Stimulated activated naive CD4-positive, alpha-beta T cell (primary cell): ENCODE data around the gene CENPW.

Experiments used
- DNase-seq, 6 experiments: peaks; one replicate each; lab custom pipeline; 2025; lab: John Stamatoyannopoulos, UW

Gene CENPW

GRCh38 chr6:126339796-126340609 is at the start of gene CENPW:
Gene CENPW, plus strand, starts transcription at chr6:126340115. Its CDS starts 159 bp downstream, at chr6:126340274.
- peak; percentile 64 to 89 (median 77) for DNase-seq

GRCh38 chr6:126293891-126294524 is 45.9 kb upstream of the CENPW start:
- DNase-seq = no peak

GRCh38 chr6:126300126-126300525 is 39.8 kb upstream of the CENPW start:
- no peak for DNase-seq

GRCh38 chr6:126300735-126301134 is 39.2 kb upstream of the CENPW start:
- DNase-seq = no peak

DNA sequence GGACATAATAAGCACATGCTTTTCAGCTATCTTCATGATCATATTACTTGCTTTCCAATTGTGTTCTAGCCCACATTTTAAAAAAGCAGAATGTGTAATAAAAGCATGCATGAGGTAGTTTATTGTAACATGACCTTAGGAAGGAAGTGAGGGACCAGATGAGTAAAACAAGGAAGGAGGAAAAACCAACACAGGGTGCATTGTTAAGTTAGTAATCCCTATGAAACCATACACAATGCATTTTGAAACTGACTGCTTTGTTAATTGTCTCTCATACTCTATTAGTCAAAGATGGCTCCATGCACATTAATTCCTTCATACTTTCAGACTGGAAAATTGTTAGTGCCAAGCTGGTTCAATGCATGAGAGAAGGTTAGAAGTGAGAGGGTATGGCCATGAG is 37.7 kb upstream of the CENPW start:
- DNase-seq = no peak

- no peak for DNase-seq
Observed at GRCh38 chr6:126307849-126308248, 32.1 kb upstream of the CENPW start.

DNA sequence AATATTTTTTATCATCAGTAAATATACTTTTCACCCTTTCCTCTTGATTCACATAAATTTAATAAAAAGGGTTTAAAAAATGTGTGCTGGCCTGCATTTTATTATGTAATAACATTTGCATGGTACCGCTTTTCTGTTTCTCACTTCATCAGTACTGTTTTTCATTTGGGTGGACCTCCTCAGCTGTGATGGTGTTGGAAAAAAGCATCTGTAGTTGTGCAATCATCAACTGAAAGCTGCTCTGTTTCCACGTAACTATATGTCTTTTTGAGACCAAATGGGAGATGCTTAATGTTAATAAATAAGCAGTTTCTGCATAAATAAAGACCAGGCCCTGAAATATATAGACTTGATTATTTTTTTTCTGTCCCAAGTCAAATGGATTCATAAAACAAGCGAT is 31.6 kb upstream of the CENPW start:
- no peak for DNase-seq

DNA sequence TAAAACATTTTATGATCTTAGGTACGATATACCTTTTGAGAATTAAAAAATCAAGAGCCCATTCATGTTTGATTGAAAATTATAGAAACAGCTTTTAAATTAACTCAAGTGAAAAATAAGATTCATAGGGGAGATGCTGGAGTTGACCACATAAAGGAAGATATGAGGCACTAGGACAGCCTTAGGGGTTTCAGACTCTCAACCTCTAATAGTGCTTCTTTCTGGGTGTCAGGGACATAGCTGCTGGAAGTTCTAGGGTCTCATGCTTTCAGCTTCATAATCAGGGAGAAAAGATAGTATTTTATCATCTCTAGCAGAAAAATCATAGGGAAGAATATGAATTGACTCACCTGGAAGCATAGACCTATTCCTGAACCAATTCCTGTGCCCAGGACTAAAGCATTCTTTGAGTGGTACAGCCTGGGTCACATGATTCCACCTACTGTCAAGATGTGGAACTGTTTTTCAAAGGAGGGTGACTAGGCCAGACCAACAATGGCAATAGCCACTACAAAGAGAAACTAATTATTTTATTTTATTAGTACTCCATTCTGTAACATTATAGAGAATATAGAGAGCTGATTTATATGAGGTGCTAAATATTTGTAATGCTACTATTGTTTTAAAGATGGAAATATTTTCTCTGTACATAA is 27.8 kb upstream of the CENPW start:
- no peak for DNase-seq

DNA sequence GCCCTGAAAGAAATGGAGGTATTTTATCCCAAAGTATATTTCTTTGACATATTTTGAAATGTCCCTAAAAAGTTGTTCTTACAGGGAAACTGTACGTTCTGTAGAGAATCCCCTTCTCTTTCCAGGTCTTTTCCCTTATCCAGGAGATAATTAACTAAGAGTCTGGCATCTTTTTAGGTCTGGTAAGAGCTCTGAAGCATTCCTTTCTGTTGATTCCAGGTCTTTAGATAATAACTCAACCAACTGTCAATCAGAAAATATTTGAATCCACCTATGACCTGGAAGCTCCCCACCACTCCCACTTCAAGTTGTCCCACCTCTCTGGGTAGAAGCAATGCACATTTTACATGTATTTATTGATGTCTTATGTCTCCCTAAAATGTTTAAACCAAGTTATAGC is 26.0 kb upstream of the CENPW start:
- DNase-seq = no peak

GRCh38 chr6:126318797-126319196 is 21.1 kb upstream of the CENPW start:
- DNase-seq = no peak

GRCh38 chr6:126333729-126334128 is 6.2 kb upstream of the CENPW start:
- DNase-seq = no peak

DNA sequence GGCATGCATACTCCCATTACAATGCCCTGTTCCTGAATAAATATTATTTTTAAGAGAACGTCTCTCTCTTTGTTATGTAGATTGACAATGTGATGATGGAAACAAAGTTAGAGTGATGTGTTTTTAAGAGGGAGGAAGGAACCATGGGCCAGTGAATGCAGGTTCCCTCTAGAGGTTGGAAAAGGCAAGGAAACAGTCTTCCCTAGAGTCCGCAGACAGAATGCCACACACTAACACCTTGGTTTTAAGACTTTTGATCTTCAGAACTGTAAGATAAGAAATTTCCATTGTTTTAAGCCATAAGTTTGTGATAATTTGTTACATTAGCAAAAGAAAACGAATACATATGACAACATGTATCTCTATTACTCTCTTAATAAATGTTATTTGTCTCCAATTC is 4.7 kb upstream of the CENPW start:
- DNase-seq = no peak

GRCh38 chr6:126337323-126337722 is 2.6 kb upstream of the CENPW start:
- no peak for DNase-seq

DNA sequence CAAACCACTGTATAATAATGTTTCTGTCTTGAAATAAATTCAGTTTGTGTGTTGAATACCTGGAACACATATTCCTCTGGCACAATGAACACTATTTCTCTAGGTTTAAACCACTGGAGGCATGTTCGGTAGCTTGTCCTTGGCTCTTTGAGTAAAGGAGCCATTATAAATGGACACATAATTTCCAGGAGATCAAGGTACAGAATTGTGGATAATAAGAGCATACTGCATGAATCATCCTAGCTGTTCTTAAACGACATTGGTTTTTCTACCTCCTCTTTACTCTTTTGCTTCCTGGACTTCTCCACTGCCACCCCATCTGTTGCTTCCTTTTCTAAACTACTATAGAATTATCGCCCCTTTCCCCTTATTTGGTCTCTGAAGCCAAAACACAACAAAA is 1.2 kb downstream of the CENPW start:
- no peak for DNase-seq

- no peak for DNase-seq
Observed at GRCh38 chr6:126344181-126344580, 4.3 kb downstream of the CENPW start.

GRCh38 chr6:126351960-126352359 is 12.0 kb downstream of the CENPW start:
- no peak for DNase-seq

DNA sequence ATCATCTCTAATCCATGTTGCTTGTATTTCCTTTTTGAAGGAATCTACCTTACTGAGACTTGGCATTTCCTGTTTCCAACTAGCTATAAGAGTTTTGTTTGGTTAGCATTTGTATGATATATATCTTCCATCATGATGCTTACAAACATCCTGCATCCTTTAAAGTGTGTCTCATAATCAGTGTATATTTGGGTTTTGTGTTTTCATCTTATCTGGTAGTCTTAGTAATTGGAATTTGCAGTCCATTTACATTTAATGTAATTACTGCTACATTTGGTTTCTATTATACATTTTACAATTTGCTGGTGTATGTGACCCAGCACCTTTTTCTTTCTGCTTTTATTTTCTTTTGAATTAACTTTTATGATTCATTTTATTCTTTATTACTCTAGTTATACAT is 12.6 kb downstream of the CENPW start:
- DNase-seq = no peak

GRCh38 chr6:126356526-126356925 is 16.6 kb downstream of the CENPW start:
- DNase-seq = no peak

DNA sequence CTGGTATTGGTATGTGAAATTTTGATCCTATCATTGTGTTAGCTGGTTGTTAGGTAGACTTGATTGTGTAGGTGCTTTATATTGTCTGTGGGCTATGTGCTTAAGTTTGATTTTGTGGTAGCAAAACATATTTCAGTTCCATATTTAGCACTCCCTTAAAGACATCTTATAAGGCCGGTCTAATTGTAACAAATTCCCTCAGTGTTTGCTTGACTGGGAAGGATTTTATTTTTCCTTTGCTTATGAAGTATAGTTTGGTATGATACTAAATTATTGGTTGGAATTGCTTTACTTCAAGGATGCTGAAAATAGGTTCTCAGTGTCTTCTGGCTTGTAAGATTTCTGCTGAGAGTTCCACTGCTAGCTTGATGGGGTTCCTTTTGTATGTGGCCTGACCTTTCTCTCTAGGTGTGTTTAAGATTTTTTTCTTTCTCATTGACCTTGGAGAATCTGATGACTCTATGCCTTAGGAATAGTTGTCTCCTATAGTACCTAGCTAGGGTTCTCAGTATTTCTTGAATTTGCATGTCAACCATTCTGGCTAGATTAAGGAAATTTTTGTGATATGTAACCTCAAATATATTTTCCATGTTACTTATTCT is 20.1 kb downstream of the CENPW start:
- no peak for DNase-seq

DNA sequence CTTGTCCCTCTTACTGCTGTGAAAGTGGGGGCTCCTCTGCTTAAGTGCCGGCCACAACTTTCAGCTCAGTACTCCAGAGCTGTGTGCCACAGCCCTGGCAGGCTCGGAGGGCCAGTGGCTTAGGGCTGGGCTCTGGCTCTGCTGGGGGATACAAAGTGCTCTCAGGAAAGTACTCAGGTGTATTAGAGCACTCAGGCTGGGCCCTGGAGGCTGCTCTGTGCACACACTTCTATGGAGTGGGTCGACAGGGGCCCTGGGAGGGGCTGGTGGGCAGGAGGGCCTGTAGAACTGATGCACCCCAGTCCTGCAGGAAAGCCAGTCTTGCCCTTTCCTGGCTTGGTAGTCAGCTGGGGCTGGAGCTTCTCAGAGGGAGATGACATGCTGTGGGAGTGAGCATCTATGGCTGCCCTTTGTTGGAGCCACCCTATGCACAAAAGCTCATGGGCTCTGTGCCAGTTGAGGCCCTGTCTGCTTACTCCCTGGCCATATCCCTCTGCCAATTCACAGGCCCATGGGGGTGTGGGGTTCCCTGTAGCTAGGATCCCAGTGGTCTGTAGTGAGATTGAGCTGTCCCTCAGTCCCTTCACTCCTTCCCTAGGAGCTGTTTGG is 22.0 kb downstream of the CENPW start:
- no peak for DNase-seq

DNA sequence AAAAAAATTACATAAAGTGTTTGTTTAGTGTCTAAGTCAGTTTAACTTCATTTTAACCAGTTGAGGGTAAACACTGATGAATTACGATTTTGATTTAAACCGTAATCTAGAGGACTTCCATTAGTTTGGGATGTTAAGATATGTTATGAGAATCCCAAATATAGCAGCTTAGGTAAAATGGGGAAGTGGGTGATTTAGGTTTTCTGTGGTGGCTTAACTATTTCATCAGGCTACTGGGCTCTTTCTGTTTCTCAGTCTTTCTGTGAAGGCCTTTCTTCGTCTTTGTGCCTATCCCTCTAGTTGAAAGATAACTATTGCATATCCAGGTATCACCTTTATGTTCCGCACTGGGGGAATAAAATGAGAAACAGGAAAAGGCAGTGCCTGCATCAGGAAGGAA is 27.9 kb downstream of the CENPW start:
- no peak for DNase-seq

DNA sequence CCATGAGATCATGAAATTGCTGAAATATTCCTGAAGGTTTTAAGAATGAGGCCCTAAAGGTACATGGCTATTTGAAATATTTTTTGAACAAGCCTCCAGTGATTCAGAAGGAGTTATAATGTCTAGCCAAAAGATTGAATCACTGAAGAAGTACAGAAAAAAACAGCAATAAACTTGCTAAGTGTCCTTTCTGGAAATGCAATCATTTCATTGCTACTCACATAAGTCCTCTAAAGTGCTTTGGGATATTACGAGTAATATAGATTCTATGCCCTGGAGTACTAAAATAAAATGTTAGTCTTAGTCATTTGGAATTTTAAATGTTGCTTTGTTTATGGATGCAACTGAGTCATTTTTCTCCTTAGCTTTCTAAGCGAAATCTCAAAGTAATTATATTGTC is 32.7 kb downstream of the CENPW start:
- DNase-seq = no peak
